Measurements from ENCODE around the gene DOP1B.
A peak's percentile ranks its signal among the peaks of the same experiment; 100 is the strongest.
"Not testable (repeated sequence)": the region's sequence is repeated elsewhere in the genome, so short reads cannot be mapped to it uniquely, and the experiment has no call there.

DOP1B gene

GRCh38 chr21:36139791-36140190 is 16.8 kb upstream of the DOP1B start:
- DNase-seq = not testable (repeated sequence)

GRCh38 chr21:36141513-36141925 is 15.1 kb upstream of the DOP1B start:
- peak; percentile 77 for DNase-seq

GRCh38 chr21:36144233-36144632 is 12.4 kb upstream of the DOP1B start:
- not testable (repeated sequence) for DNase-seq

GRCh38 chr21:36145259-36145658 is 11.4 kb upstream of the DOP1B start:
- DNase-seq = no peak

GRCh38 chr21:36147911-36148310 is 8.7 kb upstream of the DOP1B start:
- DNase-seq = no peak

GRCh38 chr21:36148886-36149285 is 7.7 kb upstream of the DOP1B start:
- DNase-seq = no peak

GRCh38 chr21:36149788-36150711 is 6.6 kb upstream of the DOP1B start:
- DNase-seq = peak; percentile 42

GRCh38 chr21:36155603-36156338 is 853 bp upstream of the DOP1B start:
- no peak for DNase-seq

- peak; percentile 96 for DNase-seq
These were observed 247 bp upstream of the DOP1B start for GRCh38 chr21:36156339-36156814.

GRCh38 chr21:36159356-36159921 is 2.8 kb downstream of the DOP1B start:
- DNase-seq = no peak

- DNase-seq = no peak
These were observed 4.2 kb downstream of the DOP1B start for GRCh38 chr21:36160850-36161178.

- no peak for DNase-seq
These were observed 6.0 kb downstream of the DOP1B start for GRCh38 chr21:36162631-36163030.

- DNase-seq = no peak
These were observed 7.4 kb downstream of the DOP1B start for GRCh38 chr21:36163750-36164741.

- DNase-seq = no peak
These were observed 8.7 kb downstream of the DOP1B start for GRCh38 chr21:36165356-36165755.

- no peak for DNase-seq
These were observed 10.1 kb downstream of the DOP1B start for GRCh38 chr21:36166705-36167104.

GRCh38 chr21:36167541-36167940 is 10.9 kb downstream of the DOP1B start:
- DNase-seq = no peak

- no peak for DNase-seq
These were observed 13.0 kb downstream of the DOP1B start for GRCh38 chr21:36169470-36170128.

- no peak for DNase-seq
These were observed 14.2 kb downstream of the DOP1B start for GRCh38 chr21:36170823-36171222.

- DNase-seq = no peak
These were observed 14.7 kb downstream of the DOP1B start for GRCh38 chr21:36171336-36171735.

- DNase-seq = no peak
These were observed 15.2 kb downstream of the DOP1B start for GRCh38 chr21:36171741-36172331.

GRCh38 chr21:36174780-36175179 is 18.2 kb downstream of the DOP1B start:
- DNase-seq = no peak

Measured in fibroblast of skin of back (primary cell).